BLaER1 (cell line): Measurements from ENCODE around the gene TSSK6.

ENCODE experiments used
- H3K27ac ChIP-seq: shearing (Covaris generic); formaldehyde crosslinking; 2 replicates; pipeline ENCODE4 v1.8.1; 2022
- H3K27me3 ChIP-seq: shearing (Covaris generic); formaldehyde crosslinking; 2 replicates; pipeline ENCODE4 v1.8.1; 2022
- H3K36me3 ChIP-seq: shearing (Covaris generic); formaldehyde crosslinking; 2 replicates; pipeline ENCODE4 v1.8.1; 2022
- H3K4me1 ChIP-seq: shearing (Covaris generic); formaldehyde crosslinking; 2 replicates; pipeline ENCODE4 v1.8.1; 2022
- H3K4me2 ChIP-seq: shearing (Covaris generic); formaldehyde crosslinking; 2 replicates; pipeline ENCODE4 v1.8.1; 2022
- H3K4me3 ChIP-seq: shearing (Covaris generic); formaldehyde crosslinking; 2 replicates; pipeline ENCODE4 v1.8.1; 2022
- H3K9ac ChIP-seq: shearing (Covaris generic); formaldehyde crosslinking; 2 replicates; pipeline ENCODE4 v1.8.1; 2022
- H3K9me3 ChIP-seq: shearing (Covaris generic); formaldehyde crosslinking; 2 replicates; pipeline ENCODE4 v1.8.1; 2022
- H4K20me1 ChIP-seq: shearing (Covaris generic); formaldehyde crosslinking; 2 replicates; pipeline ENCODE4 v1.8.1; 2022
- Cebpa-rat ChIP-seq: shearing (Covaris generic); IDR thresholded peaks from 2 replicates; pipeline ENCODE4 v1.8.1; 2022

TSSK6 gene

GRCh38 chr19:19525611-19526380 is 10.4 kb upstream of the TSSK6 start:
- no peak for TF ChIP-seq Cebpa-rat
- Histone ChIP-seq H3K4me1 (peaks cover 82% of the 10 kb centered on the region), H3K9ac (peak overlapping the region; percentile 75), H4K20me1 (peaks cover 48% of the 10 kb centered on the region), H3K36me3 (peaks cover 60% of the 10 kb centered on the region), H3K4me3 (no peak overlapping the region), H3K4me2 (peak overlapping the region; percentile 89), H3K27me3 (no peaks in the 10 kb centered on the region), H3K9me3 (no peaks in the 10 kb centered on the region), H3K27ac (peak overlapping the region; percentile 85)

GRCh38 chr19:19524053-19524452 is 8.7 kb upstream of the TSSK6 start:
- Histone ChIP-seq H3K36me3 (peaks cover 67% of the 10 kb centered on the region), H3K9ac (peak overlapping the region; percentile 61), H3K4me3 (no peak overlapping the region), H4K20me1 (peaks cover 66% of the 10 kb centered on the region), H3K27me3 (no peaks in the 10 kb centered on the region), H3K4me1 (peaks cover 72% of the 10 kb centered on the region), H3K4me2 (peak overlapping the region; percentile 89), H3K27ac (peak overlapping the region; percentile 64), H3K9me3 (no peaks in the 10 kb centered on the region)
- no peak for TF ChIP-seq Cebpa-rat

DNA sequence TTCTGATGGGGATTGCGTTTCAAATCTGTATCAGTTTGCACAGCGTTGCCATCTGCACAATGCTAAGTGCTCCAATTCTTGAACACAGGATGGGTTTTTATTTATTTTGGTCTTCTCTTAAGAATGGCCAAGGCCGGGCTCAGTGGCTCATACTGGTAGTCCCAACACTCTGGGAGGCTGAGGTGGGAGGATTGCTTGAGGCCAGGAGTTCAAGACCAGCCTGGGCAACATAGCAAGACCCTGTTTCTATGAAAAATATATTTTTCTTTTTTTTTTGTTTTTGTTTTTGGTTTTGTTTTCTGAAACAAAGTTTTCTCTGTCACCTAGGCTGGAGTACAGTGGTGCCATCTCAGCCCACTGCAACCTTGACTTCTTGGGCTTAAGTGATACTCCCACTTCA is 7.8 kb upstream of the TSSK6 start:
- Histone ChIP-seq H3K4me2 (peak overlapping the region; percentile 89), H3K36me3 (peaks cover 61% of the 10 kb centered on the region), H4K20me1 (peaks cover 72% of the 10 kb centered on the region), H3K27me3 (no peaks in the 10 kb centered on the region), H3K4me3 (no peak overlapping the region), H3K9ac (peak overlapping the region; percentile 61), H3K4me1 (peaks cover 71% of the 10 kb centered on the region), H3K9me3 (no peaks in the 10 kb centered on the region), H3K27ac (peak overlapping the region; percentile 64; the same call in 1 of the 2 replicates)
- no peak for TF ChIP-seq Cebpa-rat

GRCh38 chr19:19520989-19521388 is 5.6 kb upstream of the TSSK6 start:
- no peaks in the 10 kb centered on the region for H3K9me3 ChIP-seq
- no peak overlapping the region for H3K4me3 ChIP-seq
- peaks cover 70% of the 10 kb centered on the region for H4K20me1 ChIP-seq
- no peak overlapping the region for H3K9ac ChIP-seq
- H3K4me2 ChIP-seq: no peak overlapping the region
- H3K4me1 ChIP-seq: peaks cover 63% of the 10 kb centered on the region
- no peak for TF ChIP-seq Cebpa-rat
- H3K36me3 ChIP-seq: peaks cover 50% of the 10 kb centered on the region
- H3K27ac ChIP-seq: no peak overlapping the region
- H3K27me3 ChIP-seq: no peaks in the 10 kb centered on the region

GRCh38 chr19:19517235-19517619 is 1.9 kb upstream of the TSSK6 start:
- H4K20me1 ChIP-seq: peaks cover 32% of the 10 kb centered on the region; the same call in 1 of the 2 replicates
- no peaks in the 10 kb centered on the region for H3K9me3 ChIP-seq
- H3K36me3 ChIP-seq: peaks cover 44% of the 10 kb centered on the region
- peak overlapping the region; percentile 94 for H3K4me2 ChIP-seq
- peaks cover 31% of the 10 kb centered on the region for H3K4me1 ChIP-seq
- peak overlapping the region; percentile 80 for H3K4me3 ChIP-seq
- peak overlapping the region; percentile 86; the same call in 1 of the 2 replicates for H3K27ac ChIP-seq
- TF ChIP-seq Cebpa-rat: no peak
- no peaks in the 10 kb centered on the region for H3K27me3 ChIP-seq
- H3K9ac ChIP-seq: peak overlapping the region; percentile 85

GRCh38 chr19:19515642-19516519 is 533 bp upstream of the TSSK6 start, which contains the start of gene NDUFA13:
Gene NDUFA13 (plus strand): TSS chr19:19516225. CDS start chr19:19516239, 14 bp downstream.
- Histone ChIP-seq H3K36me3 (peaks cover 37% of the 10 kb centered on the region), H3K4me1 (peaks cover 28% of the 10 kb centered on the region), H3K9me3 (no peaks in the 10 kb centered on the region), H3K9ac (peak within 1 kb of the TSS; percentile 85), H4K20me1 (peaks cover 25% of the 10 kb centered on the region; the same call in 1 of the 2 replicates), H3K4me3 (peak within 1 kb of the TSS; percentile 80), H3K27me3 (no peaks in the 10 kb centered on the region), H3K27ac (peak within 1 kb of the TSS; percentile 86), H3K4me2 (peak within 1 kb of the TSS; percentile 94)
- no peak for TF ChIP-seq Cebpa-rat

GRCh38 chr19:19514215-19514657 is 1.1 kb downstream of the TSSK6 start:
- Histone ChIP-seq H3K36me3 (peaks cover 29% of the 10 kb centered on the region), H3K27me3 (no peaks in the 10 kb centered on the region), H3K9ac (no peak overlapping the region), H4K20me1 (peaks cover 8% of the 10 kb centered on the region; the same call in 1 of the 2 replicates), H3K4me3 (no peak overlapping the region), H3K4me1 (peaks cover 23% of the 10 kb centered on the region), H3K27ac (no peak overlapping the region), H3K4me2 (no peak overlapping the region), H3K9me3 (no peaks in the 10 kb centered on the region)
- no peak for TF ChIP-seq Cebpa-rat

DNA sequence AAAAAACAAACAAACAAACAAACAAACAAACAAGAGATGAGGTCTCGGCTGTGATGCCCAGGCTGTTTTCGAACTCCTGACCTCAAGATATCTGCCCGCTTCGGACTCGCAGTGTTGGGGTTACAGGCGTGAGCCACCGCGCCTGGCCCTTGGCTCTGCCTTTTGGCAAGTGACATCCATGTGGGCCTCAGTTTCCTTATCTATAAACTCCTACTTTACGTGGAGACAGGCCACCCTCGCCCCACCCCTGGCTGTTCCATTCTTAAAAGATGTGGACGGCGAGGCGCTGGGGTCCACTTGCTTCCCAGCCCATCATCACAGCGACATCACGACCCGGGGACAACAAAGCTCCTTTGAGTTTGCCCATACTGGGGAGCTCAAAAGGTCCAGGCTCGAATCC is 1.7 kb downstream of the TSSK6 start:
- TF ChIP-seq Cebpa-rat: no peak
- H3K9ac ChIP-seq: no peak overlapping the region
- no peaks in the 10 kb centered on the region for H3K27me3 ChIP-seq
- H3K9me3 ChIP-seq: no peaks in the 10 kb centered on the region
- peaks cover 5% of the 10 kb centered on the region; the same call in 1 of the 2 replicates for H4K20me1 ChIP-seq
- no peak overlapping the region for H3K4me3 ChIP-seq
- no peak overlapping the region for H3K4me2 ChIP-seq
- H3K27ac ChIP-seq: no peak overlapping the region
- peaks cover 27% of the 10 kb centered on the region for H3K36me3 ChIP-seq
- peaks cover 20% of the 10 kb centered on the region for H3K4me1 ChIP-seq

- peaks cover 57% of the 10 kb centered on the region for H3K36me3 ChIP-seq
- H4K20me1 ChIP-seq: peaks cover 25% of the 10 kb centered on the region
- no peak overlapping the region for H3K4me2 ChIP-seq
- H3K9me3 ChIP-seq: no peaks in the 10 kb centered on the region
- TF ChIP-seq Cebpa-rat: no peak
- H3K27ac ChIP-seq: no peak overlapping the region
- H3K9ac ChIP-seq: no peak overlapping the region
- no peaks in the 10 kb centered on the region for H3K27me3 ChIP-seq
- no peak overlapping the region for H3K4me3 ChIP-seq
- H3K4me1 ChIP-seq: peaks cover 3% of the 10 kb centered on the region
These were observed 4.9 kb downstream of the TSSK6 start for GRCh38 chr19:19510432-19510831.

- TF ChIP-seq Cebpa-rat: no peak
- Histone ChIP-seq H3K36me3 (peaks cover 63% of the 10 kb centered on the region), H3K27me3 (no peaks in the 10 kb centered on the region), H3K4me2 (no peak overlapping the region), H3K4me1 (no peaks in the 10 kb centered on the region), H3K27ac (no peak overlapping the region), H4K20me1 (peaks cover 47% of the 10 kb centered on the region), H3K4me3 (no peak overlapping the region), H3K9ac (no peak overlapping the region), H3K9me3 (no peaks in the 10 kb centered on the region)
These were observed 7.1 kb downstream of the TSSK6 start for GRCh38 chr19:19508217-19508616.
